ENCODE results near the gene SNCA. TPM values are rescaled to one million over a fixed set of nuclear protein-coding genes. Genes with fewer than 3 reads are reported as not detected.

Gene SNCA
- polyA plus RNA-seq, 3 donors = 13.2 to 39.4 (median 24.3) TPM

DNA sequence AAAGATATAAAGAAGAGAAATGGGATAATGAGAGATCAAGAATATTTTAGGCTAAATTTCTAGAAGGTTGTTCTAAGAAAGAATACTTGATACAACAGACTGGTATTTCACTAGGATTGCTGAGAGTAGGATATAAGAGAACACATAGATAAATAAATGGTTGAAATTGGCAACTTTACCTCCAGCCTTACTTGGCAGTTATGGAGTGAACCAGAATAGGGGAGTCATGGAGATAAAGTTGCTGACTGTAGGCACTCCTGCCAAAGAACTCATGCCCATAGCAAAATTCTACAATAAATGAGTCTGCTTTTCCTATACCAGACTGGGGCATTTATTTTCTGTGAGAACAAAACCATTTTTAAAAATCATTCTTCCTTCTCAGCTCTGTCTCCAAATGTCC lies 31.3 kb upstream of the SNCA start:
- Mint-ChIP-seq H3K27ac (no peak overlapping the region), H3K36me3 (no peaks in the 10 kb centered on the region), H3K4me1 (no peaks in the 10 kb centered on the region), H3K4me3 (no peak overlapping the region), H3K9me3 (peaks cover 0 to 2% (median 0%) of the 10 kb centered on the region in 7 donors), H3K27me3 (ENCODE audit: low read depth in 3 of 3) (peaks cover 0 to 6% (median under 1%) of the 10 kb centered on the region in 3 donors)
- H2AFZ ChIP-seq (ENCODE audit: insufficient read depth, low read depth, low read length, poor library complexity, severe bottlenecking) = no peak overlapping the region
- H3K4me2 ChIP-seq (replicated peaks; ENCODE audit: extremely low read depth, low read length, poor library complexity, severe bottlenecking) = no peak overlapping the region
- no peaks in the 10 kb centered on the region for H3K27me3 ChIP-seq (ENCODE audit: control insufficient read depth in 2 of 2, insufficient read depth in 2 of 2, low read length in 2 of 2)
- no peaks in the 10 kb centered on the region for H3K36me3 ChIP-seq (replicated peaks in 1 of 2; ENCODE audit: control insufficient read depth in 1 of 2, insufficient read depth in 2 of 2, low read length in 2 of 2)
- no peak overlapping the region for H3K4me3 ChIP-seq (replicated peaks in 1 of 3; ENCODE audit: low read depth in 2 of 3, low read length in 3 of 3)
- H3K9ac ChIP-seq (ENCODE audit: insufficient read depth, low read length, poor library complexity, severe bottlenecking) = no peak overlapping the region
- DNase-seq = no peak
- TF ChIP-seq, protein P1, sequence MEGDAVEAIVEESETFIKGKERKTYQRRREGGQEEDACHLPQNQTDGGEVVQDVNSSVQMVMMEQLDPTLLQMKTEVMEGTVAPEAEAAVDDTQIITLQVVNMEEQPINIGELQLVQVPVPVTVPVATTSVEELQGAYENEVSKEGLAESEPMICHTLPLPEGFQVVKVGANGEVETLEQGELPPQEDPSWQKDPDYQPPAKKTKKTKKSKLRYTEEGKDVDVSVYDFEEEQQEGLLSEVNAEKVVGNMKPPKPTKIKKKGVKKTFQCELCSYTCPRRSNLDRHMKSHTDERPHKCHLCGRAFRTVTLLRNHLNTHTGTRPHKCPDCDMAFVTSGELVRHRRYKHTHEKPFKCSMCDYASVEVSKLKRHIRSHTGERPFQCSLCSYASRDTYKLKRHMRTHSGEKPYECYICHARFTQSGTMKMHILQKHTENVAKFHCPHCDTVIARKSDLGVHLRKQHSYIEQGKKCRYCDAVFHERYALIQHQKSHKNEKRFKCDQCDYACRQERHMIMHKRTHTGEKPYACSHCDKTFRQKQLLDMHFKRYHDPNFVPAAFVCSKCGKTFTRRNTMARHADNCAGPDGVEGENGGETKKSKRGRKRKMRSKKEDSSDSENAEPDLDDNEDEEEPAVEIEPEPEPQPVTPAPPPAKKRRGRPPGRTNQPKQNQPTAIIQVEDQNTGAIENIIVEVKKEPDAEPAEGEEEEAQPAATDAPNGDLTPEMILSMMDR (IDR thresholded peaks at IDR 0.05) = no peak
- intact Hi-C loops (cut with micrococcal nuclease) = no loop called here
- no peaks in the 10 kb centered on the region for H3K9me3 ChIP-seq (replicated peaks in 1 of 2; ENCODE audit: control insufficient read depth in 1 of 2, insufficient read depth in 1 of 2, low read length in 2 of 2)
- H3K27ac ChIP-seq (ENCODE audit: low read depth in 1 of 2, low read length in 2 of 2) = no peak overlapping the region
- H3K79me2 ChIP-seq (ENCODE audit: insufficient read depth, low read length) = no peaks in the 10 kb centered on the region
- no peaks in the 10 kb centered on the region for H3K4me1 ChIP-seq (ENCODE audit: control insufficient read depth in 1 of 2, insufficient read depth in 2 of 2, low read length in 2 of 2)
- H4K20me1 ChIP-seq (ENCODE audit: insufficient read depth, low read length) = no peaks in the 10 kb centered on the region

DNA sequence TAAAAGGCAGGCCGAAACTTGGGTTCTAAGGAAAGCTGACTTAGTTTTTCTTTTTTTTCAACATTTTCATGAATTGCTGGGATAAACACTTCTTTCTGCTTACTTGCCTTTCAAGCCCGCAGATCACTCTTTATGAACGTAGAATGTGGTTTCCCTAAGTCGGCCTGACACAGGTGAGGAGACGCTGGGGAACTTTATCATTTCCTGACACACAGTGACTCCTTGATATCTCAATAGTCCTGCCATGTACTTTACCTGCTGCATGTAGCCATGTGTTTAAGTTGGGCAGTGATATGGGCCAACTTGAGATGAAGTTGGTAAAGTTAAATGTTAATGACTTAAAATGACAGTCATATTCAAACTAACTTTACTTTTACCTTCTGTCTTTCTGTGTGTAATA lies 26.6 kb upstream of the SNCA start:
- Histone ChIP-seq H3K36me3 (replicated peaks in 1 of 2; ENCODE audit: control insufficient read depth in 1 of 2, insufficient read depth in 2 of 2, low read length in 2 of 2) (no peaks in the 10 kb centered on the region), H4K20me1 (ENCODE audit: insufficient read depth, low read length) (no peaks in the 10 kb centered on the region), H3K79me2 (ENCODE audit: insufficient read depth, low read length) (no peaks in the 10 kb centered on the region), H3K27me3 (ENCODE audit: control insufficient read depth in 2 of 2, insufficient read depth in 2 of 2, low read length in 2 of 2) (no peaks in the 10 kb centered on the region), H3K4me2 (replicated peaks; ENCODE audit: extremely low read depth, low read length, poor library complexity, severe bottlenecking) (no peak overlapping the region), H3K4me1 (ENCODE audit: control insufficient read depth in 1 of 2, insufficient read depth in 2 of 2, low read length in 2 of 2) (no peaks in the 10 kb centered on the region), H3K9ac (ENCODE audit: insufficient read depth, low read length, poor library complexity, severe bottlenecking) (no peak overlapping the region), H3K4me3 (replicated peaks in 1 of 3; ENCODE audit: low read depth in 2 of 3, low read length in 3 of 3) (no peak overlapping the region), H2AFZ (ENCODE audit: insufficient read depth, low read depth, low read length, poor library complexity, severe bottlenecking) (no peak overlapping the region), H3K9me3 (replicated peaks in 1 of 2; ENCODE audit: control insufficient read depth in 1 of 2, insufficient read depth in 1 of 2, low read length in 2 of 2) (no peaks in the 10 kb centered on the region), H3K27ac (ENCODE audit: low read depth in 1 of 2, low read length in 2 of 2) (no peak overlapping the region)
- H3K9me3 Mint-ChIP-seq = peaks cover 0 to 2% (median 0%) of the 10 kb centered on the region in 7 donors
- H3K27me3 Mint-ChIP-seq (ENCODE audit: low read depth in 3 of 3) = peaks cover 2 to 8% (median 3%) of the 10 kb centered on the region in 3 donors
- no peak for DNase-seq
- intact Hi-C loops (cut with micrococcal nuclease) = no loop called here
- no peak overlapping the region for H3K4me3 Mint-ChIP-seq
- no peaks in the 10 kb centered on the region for H3K36me3 Mint-ChIP-seq
- H3K4me1 Mint-ChIP-seq = no peaks in the 10 kb centered on the region
- no peak overlapping the region for H3K27ac Mint-ChIP-seq
- TF ChIP-seq, protein P1 (IDR thresholded peaks at IDR 0.05) = no peak
- WGBS (ENCODE audit: insufficient coverage) = no CpG with 5 or more reads among the region's 5 CpGs
